DND-41 (cell line): Measurements from ENCODE around the gene USE1.

Experiments used
- CTCF ChIP-seq: IDR thresholded peaks from 2 replicates; pipeline ENCODE4 v1.5.1; 2012; ENCODE audit warnings: borderline replicate concordance, low read length, moderate library complexity, mild to moderate bottlenecking; ENCODE audit not compliant: poor library complexity, severe bottlenecking; ENCODE audit errors: extremely low read depth
- EZH2 ChIP-seq: IDR thresholded peaks from 3 replicates; pipeline ENCODE4 v1.6.1; 2012; ENCODE audit warnings: borderline replicate concordance, low read depth, mild to moderate bottlenecking, moderate library complexity, low read length, inconsistent platforms; ENCODE audit not compliant: severe bottlenecking

- no peak for TF ChIP-seq CTCF
- no peak for TF ChIP-seq EZH2
Observed at GRCh38 chr19:17266589-17266974, 51.4 kb downstream of the USE1 start.
